Measurements from ENCODE around the gene DLST.

DNA sequence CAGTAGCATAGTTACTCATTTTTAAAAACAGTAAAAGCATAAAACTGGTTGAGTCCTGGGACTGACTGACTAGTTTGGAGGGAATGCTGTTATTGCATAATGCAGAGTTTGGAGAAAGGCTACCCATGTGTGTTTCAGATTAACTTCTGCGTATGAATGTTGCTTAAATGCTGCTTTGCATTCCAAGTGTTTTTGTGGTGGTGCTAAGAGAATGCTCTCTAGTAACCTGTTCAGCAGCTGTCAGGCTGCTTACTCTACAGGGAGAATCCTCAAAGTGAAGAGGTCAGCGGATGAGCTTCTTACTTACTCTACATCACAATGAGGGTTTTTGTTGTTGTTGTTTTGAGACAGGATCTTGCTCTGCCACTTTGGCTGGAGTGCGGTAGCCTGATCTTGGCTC, 4.3 kb downstream of the DLST start:
- TF ChIP-seq, protein P1, sequence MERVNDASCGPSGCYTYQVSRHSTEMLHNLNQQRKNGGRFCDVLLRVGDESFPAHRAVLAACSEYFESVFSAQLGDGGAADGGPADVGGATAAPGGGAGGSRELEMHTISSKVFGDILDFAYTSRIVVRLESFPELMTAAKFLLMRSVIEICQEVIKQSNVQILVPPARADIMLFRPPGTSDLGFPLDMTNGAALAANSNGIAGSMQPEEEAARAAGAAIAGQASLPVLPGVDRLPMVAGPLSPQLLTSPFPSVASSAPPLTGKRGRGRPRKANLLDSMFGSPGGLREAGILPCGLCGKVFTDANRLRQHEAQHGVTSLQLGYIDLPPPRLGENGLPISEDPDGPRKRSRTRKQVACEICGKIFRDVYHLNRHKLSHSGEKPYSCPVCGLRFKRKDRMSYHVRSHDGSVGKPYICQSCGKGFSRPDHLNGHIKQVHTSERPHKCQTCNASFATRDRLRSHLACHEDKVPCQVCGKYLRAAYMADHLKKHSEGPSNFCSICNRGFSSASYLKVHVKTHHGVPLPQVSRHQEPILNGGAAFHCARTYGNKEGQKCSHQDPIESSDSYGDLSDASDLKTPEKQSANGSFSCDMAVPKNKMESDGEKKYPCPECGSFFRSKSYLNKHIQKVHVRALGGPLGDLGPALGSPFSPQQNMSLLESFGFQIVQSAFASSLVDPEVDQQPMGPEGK (CRISPR knock-in tag; IDR thresholded peaks at IDR 0.05; ENCODE audit: borderline replicate concordance) = no peak
- TF ChIP-seq ZNF565 (CRISPR knock-in tag; conservative IDR thresholded peaks at IDR 0.05; ENCODE audit: low read depth) (no peak), ESRRG (CRISPR knock-in tag; IDR thresholded peaks at IDR 0.05) (no peak), ZC3H10 (CRISPR knock-in tag; IDR thresholded peaks at IDR 0.05) (no peak), GLIS3 (CRISPR knock-in tag; IDR thresholded peaks at IDR 0.05) (no peak), ZFP3 (CRISPR knock-in tag; IDR thresholded peaks at IDR 0.05) (no peak), ARNTL (CRISPR knock-in tag; IDR thresholded peaks at IDR 0.05; ENCODE audit: borderline replicate concordance, low read depth) (no peak), TOX (CRISPR knock-in tag; IDR thresholded peaks at IDR 0.05; ENCODE audit: borderline replicate concordance) (no peak)
- TF ChIP-seq, protein P2, sequence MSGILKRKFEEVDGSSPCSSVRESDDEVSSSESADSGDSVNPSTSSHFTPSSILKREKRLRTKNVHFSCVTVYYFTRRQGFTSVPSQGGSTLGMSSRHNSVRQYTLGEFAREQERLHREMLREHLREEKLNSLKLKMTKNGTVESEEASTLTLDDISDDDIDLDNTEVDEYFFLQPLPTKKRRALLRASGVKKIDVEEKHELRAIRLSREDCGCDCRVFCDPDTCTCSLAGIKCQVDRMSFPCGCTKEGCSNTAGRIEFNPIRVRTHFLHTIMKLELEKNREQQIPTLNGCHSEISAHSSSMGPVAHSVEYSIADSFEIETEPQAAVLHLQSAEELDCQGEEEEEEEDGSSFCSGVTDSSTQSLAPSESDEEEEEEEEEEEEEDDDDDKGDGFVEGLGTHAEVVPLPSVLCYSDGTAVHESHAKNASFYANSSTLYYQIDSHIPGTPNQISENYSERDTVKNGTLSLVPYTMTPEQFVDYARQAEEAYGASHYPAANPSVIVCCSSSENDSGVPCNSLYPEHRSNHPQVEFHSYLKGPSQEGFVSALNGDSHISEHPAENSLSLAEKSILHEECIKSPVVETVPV (CRISPR knock-in tag; IDR thresholded peaks at IDR 0.05) = no peak
- TF ChIP-seq, protein P3, sequence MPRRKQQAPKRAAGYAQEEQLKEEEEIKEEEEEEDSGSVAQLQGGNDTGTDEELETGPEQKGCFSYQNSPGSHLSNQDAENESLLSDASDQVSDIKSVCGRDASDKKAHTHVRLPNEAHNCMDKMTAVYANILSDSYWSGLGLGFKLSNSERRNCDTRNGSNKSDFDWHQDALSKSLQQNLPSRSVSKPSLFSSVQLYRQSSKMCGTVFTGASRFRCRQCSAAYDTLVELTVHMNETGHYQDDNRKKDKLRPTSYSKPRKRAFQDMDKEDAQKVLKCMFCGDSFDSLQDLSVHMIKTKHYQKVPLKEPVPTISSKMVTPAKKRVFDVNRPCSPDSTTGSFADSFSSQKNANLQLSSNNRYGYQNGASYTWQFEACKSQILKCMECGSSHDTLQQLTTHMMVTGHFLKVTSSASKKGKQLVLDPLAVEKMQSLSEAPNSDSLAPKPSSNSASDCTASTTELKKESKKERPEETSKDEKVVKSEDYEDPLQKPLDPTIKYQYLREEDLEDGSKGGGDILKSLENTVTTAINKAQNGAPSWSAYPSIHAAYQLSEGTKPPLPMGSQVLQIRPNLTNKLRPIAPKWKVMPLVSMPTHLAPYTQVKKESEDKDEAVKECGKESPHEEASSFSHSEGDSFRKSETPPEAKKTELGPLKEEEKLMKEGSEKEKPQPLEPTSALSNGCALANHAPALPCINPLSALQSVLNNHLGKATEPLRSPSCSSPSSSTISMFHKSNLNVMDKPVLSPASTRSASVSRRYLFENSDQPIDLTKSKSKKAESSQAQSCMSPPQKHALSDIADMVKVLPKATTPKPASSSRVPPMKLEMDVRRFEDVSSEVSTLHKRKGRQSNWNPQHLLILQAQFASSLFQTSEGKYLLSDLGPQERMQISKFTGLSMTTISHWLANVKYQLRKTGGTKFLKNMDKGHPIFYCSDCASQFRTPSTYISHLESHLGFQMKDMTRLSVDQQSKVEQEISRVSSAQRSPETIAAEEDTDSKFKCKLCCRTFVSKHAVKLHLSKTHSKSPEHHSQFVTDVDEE (CRISPR knock-in tag; IDR thresholded peaks at IDR 0.05) = no peak
- TF ChIP-seq, protein P4, sequence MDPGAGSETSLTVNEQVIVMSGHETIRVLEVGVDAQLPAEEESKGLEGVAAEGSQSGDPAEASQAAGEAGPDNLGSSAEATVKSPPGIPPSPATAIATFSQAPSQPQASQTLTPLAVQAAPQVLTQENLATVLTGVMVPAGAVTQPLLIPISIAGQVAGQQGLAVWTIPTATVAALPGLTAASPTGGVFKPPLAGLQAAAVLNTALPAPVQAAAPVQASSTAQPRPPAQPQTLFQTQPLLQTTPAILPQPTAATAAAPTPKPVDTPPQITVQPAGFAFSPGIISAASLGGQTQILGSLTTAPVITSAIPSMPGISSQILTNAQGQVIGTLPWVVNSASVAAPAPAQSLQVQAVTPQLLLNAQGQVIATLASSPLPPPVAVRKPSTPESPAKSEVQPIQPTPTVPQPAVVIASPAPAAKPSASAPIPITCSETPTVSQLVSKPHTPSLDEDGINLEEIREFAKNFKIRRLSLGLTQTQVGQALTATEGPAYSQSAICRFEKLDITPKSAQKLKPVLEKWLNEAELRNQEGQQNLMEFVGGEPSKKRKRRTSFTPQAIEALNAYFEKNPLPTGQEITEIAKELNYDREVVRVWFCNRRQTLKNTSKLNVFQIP (CRISPR knock-in tag; IDR thresholded peaks at IDR 0.05; ENCODE audit: borderline replicate concordance, low read depth) = no peak

Measured in SK-N-SH treated with all-trans-retinoic acid at 6 μM for 48 hours (cell line).